GM04503 (cell line): ENCODE data around the gene CFAP161.
A peak's percentile ranks its signal among the peaks of the same experiment; 100 is the strongest.
"Not testable (repeated sequence)": the region's sequence is repeated elsewhere in the genome, so short reads cannot be mapped to it uniquely, and the experiment has no call there.

Experiments
- DNase-seq: peaks from one replicate; pipeline ENCODE4 v3.0.0-alpha.2; 2012; ENCODE audit warnings: low read depth

The CFAP161 gene

GRCh38 chr15:81107889-81108288, 26.2 kb upstream of the CFAP161 start:
- DNase-seq = no peak

- DNase-seq = no peak
Observed at GRCh38 chr15:81108427-81108826, 25.6 kb upstream of the CFAP161 start.

GRCh38 chr15:81111018-81111417, 23.1 kb upstream of the CFAP161 start:
- DNase-seq = no peak

GRCh38 chr15:81111510-81112470, 22.3 kb upstream of the CFAP161 start:
- DNase-seq = no peak

GRCh38 chr15:81113204-81113657, 20.8 kb upstream of the CFAP161 start:
- no peak for DNase-seq

- no peak for DNase-seq
Observed at GRCh38 chr15:81113861-81114291, 20.2 kb upstream of the CFAP161 start.

- DNase-seq = no peak
Observed at GRCh38 chr15:81115054-81115939, 18.8 kb upstream of the CFAP161 start.

GRCh38 chr15:81117136-81117535, 16.9 kb upstream of the CFAP161 start:
- no peak for DNase-seq

GRCh38 chr15:81117581-81117980, 16.5 kb upstream of the CFAP161 start:
- no peak for DNase-seq

GRCh38 chr15:81118361-81118760, 15.7 kb upstream of the CFAP161 start:
- no peak for DNase-seq

GRCh38 chr15:81120069-81120468, 14.0 kb upstream of the CFAP161 start:
- no peak for DNase-seq

- DNase-seq = no peak
Observed at GRCh38 chr15:81126892-81127291, 7.2 kb upstream of the CFAP161 start.

- not testable (repeated sequence) for DNase-seq
Observed at GRCh38 chr15:81141478-81141877, 7.4 kb downstream of the CFAP161 start.

GRCh38 chr15:81146006-81146405, 11.9 kb downstream of the CFAP161 start:
- no peak for DNase-seq

- DNase-seq = no peak
Observed at GRCh38 chr15:81146466-81146865, 12.4 kb downstream of the CFAP161 start.

- DNase-seq = no peak
Observed at GRCh38 chr15:81151389-81151788, 17.3 kb downstream of the CFAP161 start.

GRCh38 chr15:81152339-81152738, 18.3 kb downstream of the CFAP161 start:
- no peak for DNase-seq

- DNase-seq = no peak
Observed at GRCh38 chr15:81152799-81153198, 18.7 kb downstream of the CFAP161 start.

- DNase-seq = peak; percentile 29
Observed at GRCh38 chr15:81155375-81156218, 21.5 kb downstream of the CFAP161 start.

GRCh38 chr15:81156324-81156723, 22.3 kb downstream of the CFAP161 start:
- DNase-seq = no peak

GRCh38 chr15:81157195-81157938, 23.3 kb downstream of the CFAP161 start:
- DNase-seq = no peak
